Esophagus muscularis mucosa (tissue), 4 donors: ENCODE measurements around the gene NEK8.

Source experiments
- CTCF ChIP-seq, 3 experiments: fragments of 200-600 bp in 2 of 3; fragments of 450-650 bp in 1 of 3; sonication (generic) in 2 of 3; IDR thresholded peaks; one replicate each; pipeline ENCODE4 v1.5.1; 2017 to 2019; ENCODE audit warnings: antibody characterized with exemption in 3 of 3, mild to moderate bottlenecking in 2 of 3, moderate library complexity in 1 of 3
- EP300 ChIP-seq: sonication (generic); formaldehyde crosslinking; IDR thresholded peaks from one replicate; pipeline ENCODE4 v1.6.1; 2017; ENCODE audit warnings: antibody characterized with exemption
- POLR2A ChIP-seq: fragments of 450-650 bp; IDR thresholded peaks from one replicate; pipeline ENCODE4 v1.6.1; 2017; ENCODE audit warnings: antibody characterized with exemption, moderate library complexity, mild to moderate bottlenecking, low read depth
- POLR2AphosphoS5 ChIP-seq, 2 donors: sonication (generic); formaldehyde crosslinking; IDR thresholded peaks; one replicate each; pipeline ENCODE4 v1.6.1; 2017; ENCODE audit warnings: antibody characterized with exemption in 2 of 2

GRCh38 chr17:28689011-28689410 is 39.6 kb upstream of the NEK8 start:
- no peak for TF ChIP-seq CTCF (IDR thresholded peaks at IDR 0.05)
- no peak for TF ChIP-seq POLR2A
- no peak for TF ChIP-seq EP300
- TF ChIP-seq POLR2AphosphoS5 (IDR thresholded peaks at IDR 0.05): no peak
